ENCODE measurements around the gene FZD2. TPM values are rescaled to one million over a fixed set of nuclear protein-coding genes. Genes with fewer than 3 reads are reported as not detected.

The FZD2 gene
- total and polyA plus RNA-seq, 2 of the 8 experiments (the other 6 are each of a cell fraction or from before 2014, with no cell fraction given), result 17.6 to 86.7 TPM

DNA sequence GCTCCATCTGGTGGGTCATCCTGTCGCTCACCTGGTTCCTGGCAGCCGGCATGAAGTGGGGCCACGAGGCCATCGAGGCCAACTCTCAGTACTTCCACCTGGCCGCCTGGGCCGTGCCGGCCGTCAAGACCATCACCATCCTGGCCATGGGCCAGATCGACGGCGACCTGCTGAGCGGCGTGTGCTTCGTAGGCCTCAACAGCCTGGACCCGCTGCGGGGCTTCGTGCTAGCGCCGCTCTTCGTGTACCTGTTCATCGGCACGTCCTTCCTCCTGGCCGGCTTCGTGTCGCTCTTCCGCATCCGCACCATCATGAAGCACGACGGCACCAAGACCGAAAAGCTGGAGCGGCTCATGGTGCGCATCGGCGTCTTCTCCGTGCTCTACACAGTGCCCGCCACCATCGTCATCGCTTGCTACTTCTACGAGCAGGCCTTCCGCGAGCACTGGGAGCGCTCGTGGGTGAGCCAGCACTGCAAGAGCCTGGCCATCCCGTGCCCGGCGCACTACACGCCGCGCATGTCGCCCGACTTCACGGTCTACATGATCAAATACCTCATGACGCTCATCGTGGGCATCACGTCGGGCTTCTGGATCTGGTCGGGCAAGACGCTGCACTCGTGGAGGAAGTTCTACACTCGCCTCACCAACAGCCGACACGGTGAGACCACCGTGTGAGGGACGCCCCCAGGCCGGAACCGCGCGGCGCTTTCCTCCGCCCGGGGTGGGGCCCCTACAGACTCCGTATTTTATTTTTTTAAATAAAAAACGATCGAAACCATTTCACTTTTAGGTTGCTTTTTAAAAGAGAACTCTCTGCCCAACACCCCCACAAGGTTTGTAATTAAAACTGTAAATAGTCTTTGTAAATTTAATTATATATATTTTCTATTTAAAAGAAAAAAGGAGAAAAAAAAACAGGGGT lies 1.7 kb downstream of the FZD2 start (continued):
- TF ChIP-seq CHD2 (IDR thresholded peaks at IDR 0.05; ENCODE audit: low read length) (no peak), YY1 (IDR thresholded peaks at IDR 0.05; ENCODE audit: low read depth, low read length) (peak; percentile 62; the same call in 1 of the 2 replicates), RXRA (IDR thresholded peaks at IDR 0.05; ENCODE audit: insufficient read depth, low read depth, low read length) (no peak), SUZ12 (IDR thresholded peaks at IDR 0.05; ENCODE audit: low read length) (peak; percentile 86)

Measured in H1 (cell line).